SK-N-SH treated with all-trans-retinoic acid at 6 μM for 48 hours (cell line): ENCODE results near the gene FGFRL1.

Source experiments
- ATAC-seq: fragments of 200-7000 bp; cut with Tn5 transposase; 3 replicates; pipeline ENCODE4 v1.9.1; 2020; ENCODE audit warnings: mild to moderate bottlenecking, moderate library complexity
- BACH2 ChIP-seq: fragments of 250-450 bp; sonication (Bioruptor Pico); IDR thresholded peaks from 2 replicates; pipeline ENCODE4 v1.9.0; 2021; ENCODE audit warnings: mild to moderate bottlenecking, borderline replicate concordance
- CREB5 ChIP-seq: fragments of 250-450 bp; sonication (Bioruptor Pico); IDR thresholded peaks from 2 replicates; pipeline ENCODE4 v1.5.1; 2020; ENCODE audit warnings: low read depth, mild to moderate bottlenecking, moderate library complexity
- CSDC2 ChIP-seq: fragments of 250-450 bp; sonication (Bioruptor Pico); IDR thresholded peaks from 2 replicates; pipeline ENCODE4 v1.5.0; 2020; ENCODE audit warnings: mild to moderate bottlenecking, moderate library complexity
- CSRNP3 ChIP-seq: fragments of 250-450 bp; sonication (Bioruptor Pico); IDR thresholded peaks from 2 replicates; pipeline ENCODE4 v1.5.1; 2021; ENCODE audit warnings: mild to moderate bottlenecking, moderate library complexity
- ESRRG ChIP-seq: fragments of 250-450 bp; sonication (Bioruptor Pico); IDR thresholded peaks from 2 replicates; pipeline ENCODE4 v1.6.1; 2021; ENCODE audit warnings: mild to moderate bottlenecking
- GLIS3 ChIP-seq: fragments of 250-450 bp; sonication (Bioruptor Pico); IDR thresholded peaks from 2 replicates; pipeline ENCODE4 v1.5.0; 2020; ENCODE audit warnings: mild to moderate bottlenecking, moderate library complexity
- PATZ1 ChIP-seq: fragments of 250-450 bp; sonication (Bioruptor Pico); IDR thresholded peaks from 2 replicates; pipeline ENCODE4 v1.8.0; 2020; ENCODE audit warnings: mild to moderate bottlenecking, moderate library complexity, borderline replicate concordance
- PPARA ChIP-seq: fragments of 250-450 bp; sonication (Bioruptor Pico); IDR thresholded peaks from 2 replicates; pipeline ENCODE4 v1.5.0; 2020; ENCODE audit warnings: mild to moderate bottlenecking, borderline replicate concordance
- SNAI2 ChIP-seq: fragments of 250-450 bp; sonication (Bioruptor Pico); IDR thresholded peaks from 2 replicates; pipeline ENCODE4 v1.5.0; 2020; ENCODE audit warnings: mild to moderate bottlenecking, moderate library complexity
- TOX ChIP-seq: fragments of 250-450 bp; sonication (Bioruptor Pico); IDR thresholded peaks from 2 replicates; pipeline ENCODE4 v1.8.0; 2021; ENCODE audit warnings: mild to moderate bottlenecking, moderate library complexity, borderline replicate concordance
- TSHZ2 ChIP-seq: fragments of 250-450 bp; sonication (Bioruptor Pico); IDR thresholded peaks from 2 replicates; pipeline ENCODE4 v1.5.0; 2020; ENCODE audit warnings: mild to moderate bottlenecking, moderate library complexity
- ZC3H10 ChIP-seq: fragments of 250-450 bp; sonication (Bioruptor Pico); IDR thresholded peaks from 2 replicates; pipeline ENCODE4 v1.5.1; 2021; ENCODE audit warnings: mild to moderate bottlenecking, moderate library complexity
- ZFP3 ChIP-seq: fragments of 250-450 bp; sonication (Bioruptor Pico); IDR thresholded peaks from 2 replicates; pipeline ENCODE4 v1.5.0; 2020; ENCODE audit warnings: mild to moderate bottlenecking, moderate library complexity
- ZFP30 ChIP-seq: fragments of 450-650 bp; formaldehyde crosslinking; IDR thresholded peaks from 2 replicates; pipeline ENCODE4 v1.5.0; 2022; ENCODE audit warnings: mild to moderate bottlenecking, moderate library complexity
- ZNF70 ChIP-seq: fragments of 450-650 bp; formaldehyde crosslinking; IDR thresholded peaks from 2 replicates; pipeline ENCODE4 v1.5.0; 2020; ENCODE audit warnings: mild to moderate bottlenecking, moderate library complexity
- ZNF8 ChIP-seq: fragments of 450-650 bp; formaldehyde crosslinking; IDR thresholded peaks from 2 replicates; pipeline ENCODE4 v1.5.0; 2020; ENCODE audit warnings: mild to moderate bottlenecking, moderate library complexity
- TF ChIP-seq, protein P1 (sequence below): fragments of 250-450 bp; sonication (Bioruptor Pico); IDR thresholded peaks from 2 replicates; pipeline ENCODE4 v1.8.0; 2021; ENCODE audit warnings: low read depth, mild to moderate bottlenecking, moderate library complexity, borderline replicate concordance

The FGFRL1 gene

DNA sequence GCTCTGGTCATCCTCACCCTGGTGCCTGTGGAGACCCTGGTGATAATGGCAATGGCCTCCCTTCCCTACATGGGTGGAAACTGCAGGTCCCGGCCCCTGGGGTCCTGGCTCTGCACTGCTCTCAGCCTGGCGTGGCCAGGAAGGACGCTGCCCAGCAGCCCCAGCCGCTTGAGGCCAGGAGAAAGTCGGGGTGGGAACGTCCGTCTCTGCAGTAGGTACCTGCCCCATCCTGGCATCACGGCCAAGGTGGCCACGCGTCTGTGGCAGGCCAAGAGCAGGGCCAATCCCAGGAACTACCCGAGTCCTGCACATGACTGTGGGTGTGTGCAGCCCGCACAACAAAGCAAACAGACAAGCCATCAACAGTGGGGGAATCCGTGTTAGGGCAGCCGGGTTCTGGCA lies 33.8 kb downstream of the FGFRL1 start:
- no peak for ATAC-seq
- TF ChIP-seq CSDC2 (CRISPR knock-in tag) (no peak), CSRNP3 (CRISPR knock-in tag) (no peak)

DNA sequence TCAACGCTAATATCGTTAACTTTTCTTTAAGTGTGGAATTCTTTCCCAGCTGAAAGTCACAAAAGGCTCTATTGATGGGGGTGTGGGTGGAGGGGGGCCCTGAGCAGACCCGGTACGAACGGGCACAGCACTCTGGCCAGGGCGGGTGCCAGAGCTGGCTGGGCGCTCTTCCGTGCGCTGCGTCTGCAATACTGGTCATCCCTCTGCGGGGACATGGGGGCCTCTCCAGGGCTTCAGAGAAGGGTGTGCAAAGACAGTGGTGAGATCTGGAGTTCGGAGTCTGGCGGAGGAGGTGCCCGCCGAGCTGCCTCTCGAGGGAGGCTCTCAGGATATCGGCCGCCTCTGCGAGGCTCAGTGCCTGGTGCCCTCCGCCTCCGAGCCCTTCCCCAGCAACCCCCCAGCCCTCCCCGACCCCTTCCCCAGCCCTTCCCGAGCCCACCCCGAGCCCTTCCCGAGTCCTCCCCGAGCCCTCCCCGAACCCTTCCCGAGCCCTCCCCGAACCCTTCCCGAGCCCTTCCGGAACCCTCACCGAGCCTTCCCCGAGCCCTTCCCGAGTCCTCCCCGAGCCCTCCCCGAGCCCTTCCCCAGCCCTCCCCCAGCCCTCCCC lies 34.3 kb downstream of the FGFRL1 start:
- ATAC-seq: no peak
- TF ChIP-seq SNAI2 (no peak), ZFP30 (CRISPR knock-in tag) (no peak), ESRRG (CRISPR knock-in tag) (no peak), ZC3H10 (CRISPR knock-in tag) (no peak)

DNA sequence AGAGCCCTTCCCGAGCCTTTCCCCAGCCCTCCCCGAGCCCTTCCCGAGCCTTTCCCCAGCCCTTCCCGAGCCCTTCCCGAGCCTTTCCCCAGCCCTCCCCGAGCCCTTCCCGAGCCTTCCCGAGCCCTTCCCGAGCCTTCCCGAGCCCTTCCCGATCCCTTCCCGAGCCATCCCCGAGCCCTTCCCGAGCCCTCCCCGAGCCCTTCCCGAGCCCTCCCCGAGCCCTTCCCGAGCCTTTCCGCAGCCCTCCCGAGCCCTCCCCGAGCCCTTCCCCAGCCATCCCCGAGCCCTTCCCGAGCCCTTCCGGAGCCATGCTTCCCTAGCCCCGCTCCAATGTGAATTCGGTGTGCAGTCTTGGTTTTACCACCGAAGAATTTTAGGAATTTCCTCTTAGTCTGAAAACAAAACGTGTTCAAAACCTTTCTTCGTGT lies 35.2 kb downstream of the FGFRL1 start:
- peak; percentile 48 for ATAC-seq

GRCh38 chr4:1047106-1047975 lies 35.9 kb downstream of the FGFRL1 start:
- TF ChIP-seq ESRRG (CRISPR knock-in tag): no peak
- no peak for ATAC-seq

GRCh38 chr4:1047976-1048772 lies 36.7 kb downstream of the FGFRL1 start:
- no peak for TF ChIP-seq PATZ1 (CRISPR knock-in tag)
- TF ChIP-seq ZC3H10 (CRISPR knock-in tag): no peak
- TF ChIP-seq SNAI2: no peak
- TF ChIP-seq GLIS3 (CRISPR knock-in tag): no peak
- no peak for TF ChIP-seq ZFP3 (CRISPR knock-in tag)
- TF ChIP-seq CSRNP3 (CRISPR knock-in tag): no peak
- no peak for TF ChIP-seq ZNF70 (CRISPR knock-in tag)
- TF ChIP-seq ZNF8 (CRISPR knock-in tag): no peak
- no peak for TF ChIP-seq BACH2 (CRISPR knock-in tag)
- no peak for TF ChIP-seq CREB5
- no peak for TF ChIP-seq PPARA (CRISPR knock-in tag)
- ATAC-seq: no peak

DNA sequence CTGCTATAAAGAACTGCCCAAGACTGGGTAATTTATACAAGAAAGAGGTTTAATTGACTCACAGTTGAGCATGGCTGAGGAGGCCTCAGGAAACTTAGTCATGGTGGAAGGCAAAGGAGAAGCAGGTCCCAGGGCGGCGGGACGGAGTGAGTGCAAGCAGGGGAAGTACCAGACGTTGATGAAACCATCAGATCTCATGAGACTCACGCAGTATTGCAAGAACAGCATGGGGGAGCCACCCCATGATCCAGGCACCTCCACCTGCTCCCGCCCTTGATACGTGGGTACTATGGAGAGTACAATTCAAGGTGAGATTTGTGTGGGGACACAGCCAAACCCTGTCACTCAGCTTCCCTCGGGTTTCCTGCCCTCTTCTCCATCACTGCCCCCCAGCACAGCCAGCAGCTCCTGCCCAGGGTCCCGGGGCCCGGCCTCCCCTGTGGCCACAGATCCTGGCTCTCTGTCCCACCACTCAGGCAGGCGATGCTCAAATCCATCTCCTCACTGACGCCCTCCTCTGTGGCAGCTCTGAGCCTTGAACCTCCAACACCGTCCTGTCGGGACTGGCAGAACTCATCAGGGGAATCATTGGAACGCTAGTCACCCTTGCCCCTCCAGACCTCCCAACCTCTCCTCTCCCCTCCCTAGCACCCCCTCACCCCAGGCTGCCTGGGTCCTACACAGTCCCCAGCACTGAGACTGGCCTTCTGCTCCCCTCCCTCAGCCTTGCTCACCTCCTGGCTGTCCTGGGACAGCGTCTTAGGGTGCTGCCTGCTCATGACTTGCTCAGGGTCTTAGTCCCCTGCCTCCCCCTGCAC lies 37.6 kb downstream of the FGFRL1 start:
- ATAC-seq: no peak
- TF ChIP-seq SNAI2: no peak
- TF ChIP-seq TOX (CRISPR knock-in tag): no peak
- no peak for TF ChIP-seq TSHZ2 (CRISPR knock-in tag)
- TF ChIP-seq, protein P1, sequence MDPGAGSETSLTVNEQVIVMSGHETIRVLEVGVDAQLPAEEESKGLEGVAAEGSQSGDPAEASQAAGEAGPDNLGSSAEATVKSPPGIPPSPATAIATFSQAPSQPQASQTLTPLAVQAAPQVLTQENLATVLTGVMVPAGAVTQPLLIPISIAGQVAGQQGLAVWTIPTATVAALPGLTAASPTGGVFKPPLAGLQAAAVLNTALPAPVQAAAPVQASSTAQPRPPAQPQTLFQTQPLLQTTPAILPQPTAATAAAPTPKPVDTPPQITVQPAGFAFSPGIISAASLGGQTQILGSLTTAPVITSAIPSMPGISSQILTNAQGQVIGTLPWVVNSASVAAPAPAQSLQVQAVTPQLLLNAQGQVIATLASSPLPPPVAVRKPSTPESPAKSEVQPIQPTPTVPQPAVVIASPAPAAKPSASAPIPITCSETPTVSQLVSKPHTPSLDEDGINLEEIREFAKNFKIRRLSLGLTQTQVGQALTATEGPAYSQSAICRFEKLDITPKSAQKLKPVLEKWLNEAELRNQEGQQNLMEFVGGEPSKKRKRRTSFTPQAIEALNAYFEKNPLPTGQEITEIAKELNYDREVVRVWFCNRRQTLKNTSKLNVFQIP (CRISPR knock-in tag): no peak
